Hepatocyte (in vitro differentiated cells): ENCODE measurements around the gene NPTN. TPM values are rescaled to one million over a fixed set of nuclear protein-coding genes. Genes with fewer than 3 reads are reported as not detected.
A peak's percentile ranks its signal among the peaks of the same experiment; 100 is the strongest.

ENCODE experiments used
- DNase-seq: peaks from one replicate; pipeline ENCODE4 v3.0.0-alpha.2; 2016; ENCODE audit warnings: low spot score
- H2AFZ ChIP-seq: fragments of 200-600 bp; sonication (generic); 2 replicates; pipeline ENCODE4 v1.6.0; 2016; ENCODE audit warnings: antibody characterized with exemption, mild to moderate bottlenecking
- H3K27ac ChIP-seq: fragments of 200-600 bp; sonication (generic); 2 replicates; pipeline ENCODE4 v1.5.1; 2016; ENCODE audit warnings: mild to moderate bottlenecking
- H3K27me3 ChIP-seq: fragments of 200-600 bp; sonication (generic); 2 replicates; pipeline ENCODE4 v1.6.1; 2016
- H3K36me3 ChIP-seq: fragments of 200-600 bp; sonication (generic); replicated peaks from 2 replicates; pipeline ENCODE4 v1.5.1; 2016; ENCODE audit warnings: low read depth; ENCODE audit not compliant: insufficient read depth
- H3K4me1 ChIP-seq: fragments of 200-600 bp; sonication (generic); 2 replicates; pipeline ENCODE4 v1.5.1; 2016; ENCODE audit warnings: mild to moderate bottlenecking, moderate library complexity; ENCODE audit not compliant: insufficient read depth
- H3K4me2 ChIP-seq: fragments of 200-600 bp; sonication (generic); 2 replicates; pipeline ENCODE4 v1.6.0; 2016
- H3K4me3 ChIP-seq: fragments of 200-600 bp; sonication (generic); 2 replicates; pipeline ENCODE4 v1.5.1; 2016; ENCODE audit warnings: mild to moderate bottlenecking
- H3K79me2 ChIP-seq: fragments of 200-600 bp; sonication (generic); 2 replicates; pipeline ENCODE4 v1.6.0; 2017; ENCODE audit warnings: mild to moderate bottlenecking
- H3K9me2 ChIP-seq: fragments of 200-600 bp; sonication (generic); replicated peaks from 2 replicates; pipeline ENCODE4 v1.6.0; 2017; ENCODE audit warnings: mild to moderate bottlenecking; ENCODE audit not compliant: insufficient read depth
- H3K9me3 ChIP-seq: fragments of 200-600 bp; sonication (generic); 2 replicates; pipeline ENCODE4 v1.5.1; 2016; ENCODE audit warnings: low read depth, mild to moderate bottlenecking
- H4K20me1 ChIP-seq: fragments of 200-600 bp; sonication (generic); 2 replicates; pipeline ENCODE4 v1.6.0; 2016; ENCODE audit warnings: mild to moderate bottlenecking; ENCODE audit not compliant: insufficient read depth, poor library complexity, severe bottlenecking
- CTCF ChIP-seq: fragments of 200-600 bp; sonication (generic); IDR thresholded peaks from 2 replicates; pipeline ENCODE4 v1.5.1; 2016; ENCODE audit warnings: antibody characterized with exemption, mild to moderate bottlenecking; ENCODE audit not compliant: poor library complexity
- EZH2 ChIP-seq: fragments of 200-600 bp; sonication (generic); IDR thresholded peaks from 2 replicates; pipeline ENCODE4 v1.6.1; 2016; ENCODE audit warnings: antibody characterized with exemption, mild to moderate bottlenecking, borderline replicate concordance
- EZH2phosphoT487 ChIP-seq: fragments of 200-600 bp; sonication (generic); IDR thresholded peaks from one replicate; pipeline ENCODE4 v1.6.1; 2018; ENCODE audit warnings: antibody characterized with exemption, mild to moderate bottlenecking, low read depth, moderate library complexity; ENCODE audit not compliant: unreplicated experiment, severe bottlenecking
- WGBS: methylation state at CpG from one replicate; pipeline ENCODE4 v1.1.6; 2016; ENCODE audit warnings: low lambda C conversion rate; ENCODE audit errors: missing lambda C conversion rate; 5-methylcytosine and 5-hydroxymethylcytosine counted together
- polyA plus RNA-seq: library from polyadenylated mRNA; unstranded; fragments of >200 nt; fragmentation: Nextera tagmentation; extraction: Ambion mirVana; gene quantifications from 2 replicates; pipeline ENCODE4 v1.2.1, GENCODE V29; 2016
- total RNA-seq: library from RNA; depleted of rRNA; stranded (reverse); fragments of >200 nt; gene quantifications from 2 replicates; pipeline ENCODE4 v1.2.3, GENCODE V29; 2014

The NPTN gene
- total and polyA plus RNA-seq, 2 experiments from 2014 or later: 153 to 234 TPM

DNA sequence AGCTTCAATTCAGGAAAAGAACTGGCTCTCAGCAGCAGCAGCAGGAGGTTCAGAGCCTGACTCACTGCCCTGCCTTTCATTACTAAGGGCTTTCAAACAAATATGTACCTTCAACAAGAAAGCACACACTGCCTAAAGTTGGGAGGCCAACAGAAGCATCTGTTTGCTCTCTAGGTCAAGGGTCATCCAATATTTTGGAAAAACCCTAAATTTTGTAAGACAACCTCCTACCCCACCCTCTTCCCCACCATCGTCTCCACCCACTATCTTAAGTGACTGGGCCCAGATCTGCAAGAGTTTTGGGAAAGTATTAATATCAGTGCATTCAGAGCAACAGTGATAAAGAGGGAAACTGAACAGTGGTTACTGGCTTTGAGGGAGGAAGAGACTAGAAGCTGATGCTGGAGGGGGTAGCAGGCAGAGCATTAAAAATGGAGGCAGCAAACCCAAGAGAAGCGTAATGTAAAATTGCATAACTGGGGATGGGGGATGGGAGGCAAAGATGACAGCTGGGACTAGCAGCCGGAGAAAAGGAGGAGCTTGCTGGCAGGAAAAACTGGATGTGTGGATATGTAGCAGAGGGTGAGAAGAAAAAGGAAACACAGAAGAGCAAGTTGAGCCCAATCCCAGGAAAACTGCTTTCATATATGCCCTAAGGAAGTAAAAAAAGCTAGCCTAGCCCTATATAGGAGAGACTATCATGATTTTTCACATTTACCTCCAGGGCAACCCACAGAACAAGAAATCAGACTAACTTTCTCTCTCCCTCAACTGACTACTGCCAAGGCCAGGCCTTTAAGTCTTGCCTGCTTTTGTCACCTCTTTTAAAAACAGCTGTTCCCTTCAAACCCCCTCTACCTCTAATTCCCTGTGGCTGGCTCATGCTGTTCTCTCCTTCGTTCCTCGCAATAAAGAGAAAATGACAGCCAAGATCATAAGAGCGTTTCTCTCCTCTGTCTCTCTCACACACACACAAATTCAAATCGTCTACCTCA, 31.4 kb downstream of the NPTN start:
- Histone ChIP-seq H4K20me1 (peaks cover 87% of the 10 kb centered on the region), H3K4me1 (peaks cover 51% of the 10 kb centered on the region), H3K4me3 (no peak overlapping the region), H3K36me3 (no peaks in the 10 kb centered on the region), H3K79me2 (peaks cover 100% of the 10 kb centered on the region), H3K4me2 (peak overlapping the region; percentile 58), H3K27ac (peak overlapping the region; percentile 79), H3K9me3 (no peaks in the 10 kb centered on the region), H3K9me2 (no peaks in the 10 kb centered on the region), H3K27me3 (no peaks in the 10 kb centered on the region), H2AFZ (no peak overlapping the region)
- DNase-seq: peak; percentile 69
- 48% methylated on average over 7 of the region's 7 CpGs for WGBS
- TF ChIP-seq CTCF (no peak), EZH2 (no peak), EZH2phosphoT487 (no peak)

GRCh38 chr15:73600413-73601335, 32.5 kb downstream of the NPTN start:
- peak overlapping the region; percentile 79 for H3K27ac ChIP-seq
- peaks cover 51% of the 10 kb centered on the region for H3K4me1 ChIP-seq
- H3K36me3 ChIP-seq: no peaks in the 10 kb centered on the region
- peaks cover 100% of the 10 kb centered on the region for H3K79me2 ChIP-seq
- no peaks in the 10 kb centered on the region for H3K9me3 ChIP-seq
- peak overlapping the region; percentile 58 for H3K4me2 ChIP-seq
- WGBS: 73% methylated on average over 5 of the region's 5 CpGs
- H3K27me3 ChIP-seq: no peaks in the 10 kb centered on the region
- H3K4me3 ChIP-seq: no peak overlapping the region
- no peaks in the 10 kb centered on the region for H3K9me2 ChIP-seq
- TF ChIP-seq EZH2phosphoT487 (no peak), EZH2 (no peak), CTCF (no peak)
- H4K20me1 ChIP-seq: peaks cover 85% of the 10 kb centered on the region
- H2AFZ ChIP-seq: no peak overlapping the region
- DNase-seq: peak; percentile 40

DNA sequence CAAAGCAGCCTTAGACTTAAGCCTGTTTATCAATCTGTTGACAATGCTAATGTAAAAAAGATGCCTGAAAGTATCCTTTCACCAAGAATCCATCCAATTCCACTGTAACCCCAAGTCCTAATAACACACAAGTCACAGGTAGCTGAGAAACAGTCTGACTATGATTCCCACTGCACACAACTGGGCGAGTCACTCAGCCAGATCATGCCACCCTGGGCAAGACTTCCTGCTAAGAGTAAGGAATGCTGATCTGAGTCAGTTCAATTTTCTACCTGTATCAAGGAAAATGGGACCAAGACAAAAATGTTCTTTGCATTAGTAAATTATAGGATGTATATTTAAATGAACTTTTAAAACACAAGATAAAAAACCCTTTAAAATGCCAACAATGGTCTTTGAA, 33.3 kb downstream of the NPTN start:
- WGBS: 89% methylated on average over 1 of the region's 1 CpG
- DNase-seq: no peak
- Histone ChIP-seq H3K79me2 (peaks cover 100% of the 10 kb centered on the region), H3K36me3 (no peaks in the 10 kb centered on the region), H2AFZ (no peak overlapping the region), H3K9me2 (no peaks in the 10 kb centered on the region), H3K4me1 (peaks cover 51% of the 10 kb centered on the region), H3K9me3 (no peaks in the 10 kb centered on the region), H3K4me2 (no peak overlapping the region), H4K20me1 (peaks cover 88% of the 10 kb centered on the region), H3K27me3 (no peaks in the 10 kb centered on the region), H3K27ac (peak overlapping the region; percentile 20), H3K4me3 (no peak overlapping the region)
- TF ChIP-seq EZH2phosphoT487: no peak
- no peak for TF ChIP-seq CTCF
- TF ChIP-seq EZH2: no peak
